HepG2 (cell line): ENCODE data around the gene DCTN1. TPM values are rescaled to one million over a fixed set of nuclear protein-coding genes. Genes with fewer than 3 reads are reported as not detected.

Experiments used
- FOXK2 ChIP-seq: fragments of 450-650 bp; IDR thresholded peaks from 2 replicates; pipeline ENCODE4 v1.6.1; 2016
- HOXA9 ChIP-seq: sonication (generic); formaldehyde crosslinking; IDR thresholded peaks from 2 replicates; pipeline ENCODE4 v1.8.1; 2022; ENCODE audit warnings: missing genetic modification reagents, mild to moderate bottlenecking, moderate library complexity, borderline replicate concordance
- ISX ChIP-seq: sonication (generic); formaldehyde crosslinking; conservative IDR thresholded peaks from 2 replicates; pipeline ENCODE4 v1.5.0; 2020; ENCODE audit warnings: missing genetic modification reagents
- KIAA2018 ChIP-seq: sonication (generic); formaldehyde crosslinking; IDR thresholded peaks from 2 replicates; pipeline ENCODE4 v1.5.0; 2020; ENCODE audit warnings: mild to moderate bottlenecking, missing genetic modification reagents, borderline replicate concordance
- KLF15 ChIP-seq: sonication (generic); formaldehyde crosslinking; IDR thresholded peaks from 2 replicates; pipeline ENCODE4 v1.8.1; 2023; ENCODE audit warnings: borderline replicate concordance, mild to moderate bottlenecking, inconsistent platforms, missing genetic modification reagents, mixed read lengths
- MBNL3 ChIP-seq: fragments of 250-450 bp; sonication (Bioruptor Pico); conservative IDR thresholded peaks from 2 replicates; pipeline ENCODE4 v1.8.0; 2022; ENCODE audit warnings: mild to moderate bottlenecking, inconsistent platforms
- PAXIP1 ChIP-seq: sonication (generic); formaldehyde crosslinking; conservative IDR thresholded peaks from 2 replicates; pipeline ENCODE4 v1.4.0; 2020; ENCODE audit warnings: mild to moderate bottlenecking, missing genetic modification reagents, moderate library complexity
- POLR2A ChIP-seq, 2 experiments: IDR thresholded peaks; 2 replicates each; pipeline ENCODE4 v1.6.1; 2011; ENCODE audit warnings: low read depth in 2 of 2, low read length in 2 of 2, mild to moderate bottlenecking in 1 of 2, moderate library complexity in 1 of 2; ENCODE audit not compliant: insufficient read depth in 1 of 2
- RXRA ChIP-seq: sonication (generic); formaldehyde crosslinking; IDR thresholded peaks from 2 replicates; pipeline ENCODE4 v1.5.1; 2020; ENCODE audit warnings: missing genetic modification reagents
- ZNF34 ChIP-seq: sonication (generic); formaldehyde crosslinking; IDR thresholded peaks from 2 replicates; pipeline ENCODE4 v1.4.0; 2020; ENCODE audit warnings: mild to moderate bottlenecking, missing genetic modification reagents, borderline replicate concordance
- ZNF547 ChIP-seq: sonication (generic); formaldehyde crosslinking; IDR thresholded peaks from 2 replicates; pipeline ENCODE4 v1.5.1; 2020; ENCODE audit warnings: mild to moderate bottlenecking, missing genetic modification reagents
- ZNF687 ChIP-seq: sonication (generic); formaldehyde crosslinking; IDR thresholded peaks from 2 replicates; pipeline ENCODE4 v1.5.1; 2020; ENCODE audit warnings: mild to moderate bottlenecking, missing genetic modification reagents, moderate library complexity
- ZNF883 ChIP-seq: sonication (generic); formaldehyde crosslinking; IDR thresholded peaks from 2 replicates; pipeline ENCODE4 v1.5.1; 2020; ENCODE audit warnings: mild to moderate bottlenecking, missing genetic modification reagents; ENCODE audit errors: not compliant biosample characterization
- polyA plus RNA-seq, 8 experiments: library from polyadenylated mRNA; depleted of rRNA in 3 of 8; stranded (reverse) in 7 of 8; unstranded in 1 of 8; fragments of >200 nt; fragmentation: Illumina TruSeq in 4 of 8; extraction: Trizol in 4 of 8; gene quantifications; 2 replicates each; pipeline versions ENCODE4 v1.2.1 to v1.2.3, GENCODE V29; 2011 to 2016; ENCODE audit warnings: low read depth in 4 of 8, missing spikeins in 1 of 8, mixed read lengths in 1 of 8; ENCODE audit not compliant: insufficient read depth in 1 of 8
- total RNA-seq, 5 experiments: library from RNA; depleted of rRNA; stranded (reverse); fragments of >200 nt; fragmentation: Illumina TruSeq; extraction: Trizol; gene quantifications; 2 replicates each; pipeline ENCODE4 v1.2.3, GENCODE V29; 2016; ENCODE audit warnings: low read depth in 1 of 5

DCTN1 gene
- total and polyA plus RNA-seq, 2 of the 13 experiments (the other 11 are each of a cell fraction or from before 2014, with no cell fraction given): 73.2 to 122 TPM

- TF ChIP-seq KIAA2018 (no peak), KLF15 (CRISPR knock-in tag) (no peak), ZNF687 (CRISPR knock-in tag) (peak; percentile 82), ZNF883 (CRISPR knock-in tag) (peak; percentile 96), ZNF547 (CRISPR knock-in tag) (peak; percentile 43), MBNL3 (CRISPR knock-in tag) (no peak), ZNF34 (no peak), RXRA (peak; percentile 78), ISX (no peak), POLR2A (IDR thresholded peaks at IDR 0.05; ENCODE audit: insufficient read depth in 1 of 2, low read depth in 2 of 2, low read length in 2 of 2) (peak; percentile 52 to 96), HOXA9 (CRISPR knock-in tag) (no peak), PAXIP1 (CRISPR knock-in tag) (no peak), FOXK2 (no peak)
These were observed 11.7 kb upstream of the DCTN1 start (continued) for GRCh38 chr2:74391580-74392448.
